Activated CD4-positive, CD25-positive, alpha-beta regulatory T cell (primary cell): ENCODE results near the gene SH3RF1.

Source experiments
- DNase-seq, 4 experiments: peaks; one replicate each; lab custom pipeline; 2025; lab: John Stamatoyannopoulos, UW

SH3RF1 gene

GRCh38 chr4:169064296-169064695 lies 206.5 kb downstream of the SH3RF1 start:
- no peak for DNase-seq

DNA sequence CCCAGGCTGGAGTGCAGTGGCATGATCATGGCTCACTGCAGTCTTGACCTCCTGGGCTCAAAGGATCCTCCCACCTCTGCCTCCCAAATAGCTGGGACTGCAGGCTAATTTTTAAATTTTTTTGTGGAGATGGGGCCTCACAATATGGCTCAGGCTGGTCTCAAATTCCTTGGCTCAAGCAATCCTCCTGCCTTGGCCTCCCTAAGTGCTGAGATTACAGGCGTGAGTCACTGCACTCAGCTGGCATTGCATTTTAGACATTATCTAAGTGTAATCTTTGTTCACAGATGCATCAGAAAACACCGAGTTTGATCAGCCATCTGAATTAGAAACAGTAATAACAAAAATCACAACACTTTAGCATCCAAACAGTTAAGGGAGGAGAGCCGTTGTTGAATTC lies 207.3 kb downstream of the SH3RF1 start:
- no peak for DNase-seq

GRCh38 chr4:169062897-169063244 lies 207.9 kb downstream of the SH3RF1 start:
- no peak for DNase-seq

GRCh38 chr4:169061386-169061785 lies 209.4 kb downstream of the SH3RF1 start:
- no peak for DNase-seq

- no peak for DNase-seq
These were observed 210.2 kb downstream of the SH3RF1 start for GRCh38 chr4:169060391-169061091.

GRCh38 chr4:169059306-169060211 lies 211.2 kb downstream of the SH3RF1 start:
- DNase-seq: no peak

DNA sequence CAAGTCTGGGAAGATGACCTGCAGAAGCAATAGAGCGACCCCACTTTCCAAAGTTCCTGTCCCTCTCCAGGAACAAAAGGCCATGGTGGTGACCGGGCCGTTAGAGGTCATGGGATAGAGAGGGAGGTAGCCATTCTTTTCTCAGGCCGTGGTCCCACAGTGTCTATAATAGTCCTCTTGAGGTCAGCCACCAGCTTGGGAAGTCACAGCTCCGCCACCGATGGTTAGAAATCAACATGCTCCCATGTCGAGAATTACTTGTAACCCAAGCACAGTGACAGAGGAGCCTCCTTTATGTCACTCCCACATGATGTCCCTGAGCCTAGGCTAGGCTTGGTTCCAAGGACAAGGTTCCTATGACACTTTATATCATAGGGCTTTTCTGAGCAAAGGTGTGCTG lies 212.4 kb downstream of the SH3RF1 start:
- no peak for DNase-seq

DNA sequence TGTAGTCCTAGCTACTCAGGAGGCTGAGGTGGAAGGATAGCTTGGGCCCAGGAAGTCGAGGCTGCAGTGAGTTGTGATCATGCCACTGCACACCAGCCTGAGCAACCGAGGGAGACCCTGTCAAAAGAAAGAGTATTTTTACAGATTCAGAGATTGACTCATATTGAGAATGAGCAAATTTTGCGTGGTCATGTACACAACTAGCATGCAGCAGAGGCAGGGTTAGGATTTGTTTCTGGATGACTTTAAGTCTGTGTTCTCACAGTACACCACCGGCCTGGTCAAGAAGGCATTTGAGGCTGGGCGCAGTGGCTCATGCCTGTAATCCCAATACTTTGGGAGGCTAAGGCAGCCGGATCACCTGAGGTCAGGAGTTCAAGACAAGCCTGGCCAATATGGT lies 215.9 kb downstream of the SH3RF1 start:
- no peak for DNase-seq

GRCh38 chr4:169052594-169052945 lies 218.2 kb downstream of the SH3RF1 start:
- no peak for DNase-seq

GRCh38 chr4:169051761-169052593 lies 218.8 kb downstream of the SH3RF1 start:
- DNase-seq: no peak

GRCh38 chr4:169050881-169051760 lies 219.6 kb downstream of the SH3RF1 start:
- DNase-seq: no peak

DNA sequence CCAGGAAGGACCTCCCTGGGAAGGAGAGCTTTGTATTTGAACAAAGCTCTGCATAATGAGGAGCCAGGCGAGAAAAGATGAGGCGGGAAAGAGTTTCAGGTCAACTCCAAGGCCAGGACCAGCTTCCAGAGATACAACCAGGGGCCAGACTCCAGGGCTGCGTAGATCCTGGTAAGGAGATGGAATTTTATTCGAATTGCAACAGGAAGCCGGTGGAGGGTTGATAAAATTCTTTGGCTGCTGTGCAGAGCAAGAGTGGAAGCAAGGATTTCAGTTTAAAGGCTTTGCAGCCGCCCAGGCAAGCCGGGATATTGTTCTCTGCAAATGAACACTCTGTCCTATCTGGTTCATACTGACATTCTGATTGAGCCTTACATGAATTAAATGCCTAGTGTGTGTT lies 220.5 kb downstream of the SH3RF1 start:
- no peak for DNase-seq

GRCh38 chr4:169048868-169049414 lies 221.8 kb downstream of the SH3RF1 start:
- no peak for DNase-seq

DNA sequence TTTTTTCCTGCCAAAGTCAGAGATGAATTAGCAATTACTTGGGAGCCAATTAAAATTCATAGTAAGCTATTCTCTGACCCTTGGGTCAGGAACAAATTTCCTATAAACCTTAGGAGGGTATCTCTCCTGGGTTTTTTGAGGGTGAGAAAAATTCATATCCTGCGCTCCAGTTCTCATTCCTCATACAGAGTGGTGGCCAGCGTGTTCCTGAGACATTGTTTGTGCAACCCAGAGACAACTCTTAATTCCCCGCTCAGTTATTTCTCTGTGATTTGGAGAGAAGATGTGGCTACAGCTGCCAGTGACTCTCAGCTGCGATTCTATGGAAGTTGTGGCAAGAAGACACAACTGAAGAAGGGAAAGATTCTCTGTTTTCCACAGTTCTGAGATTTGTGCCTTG lies 222.8 kb downstream of the SH3RF1 start:
- no peak for DNase-seq

- DNase-seq: no peak
These were observed 224.7 kb downstream of the SH3RF1 start for GRCh38 chr4:169045862-169046584.

DNA sequence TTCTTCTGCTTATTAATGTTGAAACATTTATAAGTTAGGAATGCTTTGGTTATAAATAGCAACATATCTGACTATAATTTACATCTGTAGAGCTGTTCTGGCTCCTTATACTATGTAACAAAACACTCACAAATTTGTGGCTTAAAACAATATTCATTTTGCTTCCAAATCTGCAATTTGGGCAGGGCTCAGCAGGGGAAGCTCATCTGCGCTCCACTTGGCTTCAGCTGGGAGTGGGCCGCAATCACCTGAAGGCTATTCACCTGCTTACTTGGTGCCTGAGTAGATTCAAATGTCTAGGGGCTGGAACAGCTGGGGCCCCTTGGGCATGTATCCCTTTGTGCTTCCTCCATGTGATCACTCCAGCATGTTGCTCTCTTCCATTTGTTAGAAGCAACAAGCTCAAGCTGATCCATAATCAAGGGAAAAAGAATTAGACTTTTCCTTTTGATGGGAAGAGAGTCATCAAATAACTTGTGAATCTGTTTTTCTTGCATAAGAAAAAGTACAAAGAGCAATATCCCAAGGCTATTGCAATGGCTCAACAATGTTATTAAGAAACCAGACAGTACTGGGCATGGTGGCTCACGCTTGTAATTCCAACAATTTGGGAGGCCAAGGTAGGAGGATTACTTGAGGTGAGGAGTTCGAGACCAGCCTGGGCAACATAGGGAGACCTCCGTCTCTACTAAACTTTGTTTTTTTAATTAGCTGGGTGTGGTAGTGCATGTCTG lies 225.9 kb downstream of the SH3RF1 start:
- DNase-seq: no peak
